Duodenal mucosa (tissue), 2 donors: ENCODE measurements around the gene CLEC16A.

ENCODE experiments used
- H3K27ac ChIP-seq: one replicate; pipeline ENCODE4 v1.7.0; 2013; ENCODE audit warnings: low read depth, low read length
- H3K27me3 ChIP-seq, 2 donors: one replicate each; pipeline ENCODE4 v1.7.0; 2013; ENCODE audit warnings: low read length in 2 of 2, control low read depth in 1 of 2; ENCODE audit not compliant: insufficient read depth in 2 of 2, control insufficient read depth in 1 of 2
- H3K36me3 ChIP-seq, 2 donors: one replicate each; pipeline ENCODE4 v1.7.0; 2013; ENCODE audit warnings: low read length in 2 of 2, control low read depth in 1 of 2; ENCODE audit not compliant: insufficient read depth in 2 of 2, control insufficient read depth in 1 of 2
- H3K4me1 ChIP-seq, 2 donors: one replicate each; pipeline ENCODE4 v1.7.0; 2013; ENCODE audit warnings: low read length in 2 of 2, control low read depth in 1 of 2; ENCODE audit not compliant: insufficient read depth in 2 of 2, control insufficient read depth in 1 of 2
- H3K4me3 ChIP-seq, 2 donors: one replicate each; pipeline ENCODE4 v1.7.0; 2013; ENCODE audit warnings: low read length in 2 of 2, low read depth in 1 of 2
- H3K9ac ChIP-seq, 2 donors: one replicate each; pipeline ENCODE4 v1.7.0; 2013; ENCODE audit warnings: low read length in 2 of 2, low read depth in 1 of 2
- H3K9me3 ChIP-seq, 2 donors: one replicate each; pipeline ENCODE4 v1.7.0; 2013; ENCODE audit warnings: low read length in 2 of 2, control low read depth in 1 of 2; ENCODE audit not compliant: control insufficient read depth in 1 of 2

Gene CLEC16A, protein sequence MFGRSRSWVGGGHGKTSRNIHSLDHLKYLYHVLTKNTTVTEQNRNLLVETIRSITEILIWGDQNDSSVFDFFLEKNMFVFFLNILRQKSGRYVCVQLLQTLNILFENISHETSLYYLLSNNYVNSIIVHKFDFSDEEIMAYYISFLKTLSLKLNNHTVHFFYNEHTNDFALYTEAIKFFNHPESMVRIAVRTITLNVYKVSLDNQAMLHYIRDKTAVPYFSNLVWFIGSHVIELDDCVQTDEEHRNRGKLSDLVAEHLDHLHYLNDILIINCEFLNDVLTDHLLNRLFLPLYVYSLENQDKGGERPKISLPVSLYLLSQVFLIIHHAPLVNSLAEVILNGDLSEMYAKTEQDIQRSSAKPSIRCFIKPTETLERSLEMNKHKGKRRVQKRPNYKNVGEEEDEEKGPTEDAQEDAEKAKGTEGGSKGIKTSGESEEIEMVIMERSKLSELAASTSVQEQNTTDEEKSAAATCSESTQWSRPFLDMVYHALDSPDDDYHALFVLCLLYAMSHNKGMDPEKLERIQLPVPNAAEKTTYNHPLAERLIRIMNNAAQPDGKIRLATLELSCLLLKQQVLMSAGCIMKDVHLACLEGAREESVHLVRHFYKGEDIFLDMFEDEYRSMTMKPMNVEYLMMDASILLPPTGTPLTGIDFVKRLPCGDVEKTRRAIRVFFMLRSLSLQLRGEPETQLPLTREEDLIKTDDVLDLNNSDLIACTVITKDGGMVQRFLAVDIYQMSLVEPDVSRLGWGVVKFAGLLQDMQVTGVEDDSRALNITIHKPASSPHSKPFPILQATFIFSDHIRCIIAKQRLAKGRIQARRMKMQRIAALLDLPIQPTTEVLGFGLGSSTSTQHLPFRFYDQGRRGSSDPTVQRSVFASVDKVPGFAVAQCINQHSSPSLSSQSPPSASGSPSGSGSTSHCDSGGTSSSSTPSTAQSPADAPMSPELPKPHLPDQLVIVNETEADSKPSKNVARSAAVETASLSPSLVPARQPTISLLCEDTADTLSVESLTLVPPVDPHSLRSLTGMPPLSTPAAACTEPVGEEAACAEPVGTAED

DNA sequence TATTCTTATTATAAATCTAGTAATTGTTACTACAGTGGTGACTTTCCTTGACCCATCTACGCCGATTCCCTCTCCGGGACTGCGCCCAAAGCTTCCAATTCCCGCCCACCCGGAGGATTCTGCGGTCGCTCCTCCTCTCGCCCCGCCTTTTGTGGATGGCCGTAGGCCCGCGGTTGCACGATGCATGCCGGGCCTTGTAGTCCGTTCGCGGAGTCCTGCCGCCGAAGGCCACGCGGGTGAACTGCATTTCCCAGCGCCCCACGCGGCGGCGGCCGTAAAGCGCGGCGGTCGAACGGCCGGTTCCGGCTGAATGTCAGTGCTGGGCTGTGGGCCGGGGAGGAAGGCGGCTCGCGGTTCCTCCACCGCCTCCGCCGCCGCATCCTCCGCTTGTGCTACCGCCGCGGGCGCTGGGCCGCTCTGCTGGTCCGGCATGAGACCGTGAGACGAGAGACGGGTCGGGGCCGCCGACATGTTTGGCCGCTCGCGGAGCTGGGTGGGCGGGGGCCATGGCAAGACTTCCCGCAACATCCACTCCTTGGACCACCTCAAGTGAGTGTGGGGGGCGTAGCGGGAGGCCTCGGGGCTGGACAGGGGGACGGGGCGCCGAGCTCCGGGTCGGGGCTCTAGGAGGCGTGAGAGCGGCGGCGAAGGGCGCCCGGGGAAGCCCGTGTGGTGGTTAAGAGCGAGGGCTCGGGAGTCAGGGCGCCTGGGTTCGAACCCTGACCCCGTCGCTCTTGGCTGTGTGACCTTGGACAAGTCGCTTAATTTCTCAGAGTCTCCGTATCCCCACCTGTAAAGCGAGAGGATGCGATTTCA is at the start of gene CLEC16A:
CLEC16A (plus strand) TSS at position 316 of the 816 bp plus-strand sequence; CDS start at position 470, 154 bp downstream.
- Histone ChIP-seq H3K4me1 (peaks cover 46 to 55% of the 10 kb centered on the region in 2 donors), H3K9ac (peak within 1 kb of the TSS; percentile 63 to 72), H3K9me3 (no peaks in the 10 kb centered on the region), H3K36me3 (no peaks in the 10 kb centered on the region), H3K27me3 (no peaks in the 10 kb centered on the region), H3K27ac (peak within 1 kb of the TSS; percentile 33), H3K4me3 (peak within 1 kb of the TSS; percentile 73 to 75)

- peaks cover 18 to 22% of the 10 kb centered on the region in 2 donors for H3K4me1 ChIP-seq
- H3K36me3 ChIP-seq, result peaks cover 19 to 22% of the 10 kb centered on the region in 2 donors
- no peak overlapping the region for H3K4me3 ChIP-seq
Observed at GRCh38 chr16:10895053-10895946, 49.1 kb upstream of the CLEC16A start.

DNA sequence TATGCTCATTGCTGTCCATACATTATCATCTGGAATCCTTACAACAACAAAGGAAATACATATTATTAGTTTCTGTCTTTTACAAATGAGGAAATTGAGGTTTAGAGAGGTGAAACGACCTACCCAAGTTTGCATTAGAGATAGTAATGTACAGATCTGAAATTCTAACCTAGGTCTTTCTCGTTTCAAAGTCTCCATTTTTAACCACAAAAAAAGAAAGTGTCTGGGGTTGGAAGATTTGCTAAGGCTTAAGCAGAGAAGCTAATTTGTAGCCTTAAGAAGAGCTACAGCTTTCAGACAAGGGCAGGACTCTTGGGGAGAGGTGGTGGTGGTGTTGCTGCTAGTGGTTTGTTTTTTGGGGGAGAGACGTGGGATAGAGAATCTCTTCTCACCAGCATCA is 48.2 kb upstream of the CLEC16A start:
- Histone ChIP-seq H3K27me3 (no peaks in the 10 kb centered on the region), H3K27ac (no peak overlapping the region), H3K36me3 (peaks cover 24 to 30% of the 10 kb centered on the region in 2 donors), H3K9me3 (no peaks in the 10 kb centered on the region), H3K4me3 (no peak overlapping the region), H3K4me1 (peaks cover 13 to 15% of the 10 kb centered on the region in 2 donors), H3K9ac (no peak overlapping the region)

More at GRCh38 chr16:10895053-10895946, 49.1 kb upstream of the CLEC16A start:
- H3K9me3 ChIP-seq, result no peaks in the 10 kb centered on the region
- no peak overlapping the region for H3K27ac ChIP-seq
- H3K9ac ChIP-seq, result no peak overlapping the region
- no peaks in the 10 kb centered on the region for H3K27me3 ChIP-seq

DNA sequence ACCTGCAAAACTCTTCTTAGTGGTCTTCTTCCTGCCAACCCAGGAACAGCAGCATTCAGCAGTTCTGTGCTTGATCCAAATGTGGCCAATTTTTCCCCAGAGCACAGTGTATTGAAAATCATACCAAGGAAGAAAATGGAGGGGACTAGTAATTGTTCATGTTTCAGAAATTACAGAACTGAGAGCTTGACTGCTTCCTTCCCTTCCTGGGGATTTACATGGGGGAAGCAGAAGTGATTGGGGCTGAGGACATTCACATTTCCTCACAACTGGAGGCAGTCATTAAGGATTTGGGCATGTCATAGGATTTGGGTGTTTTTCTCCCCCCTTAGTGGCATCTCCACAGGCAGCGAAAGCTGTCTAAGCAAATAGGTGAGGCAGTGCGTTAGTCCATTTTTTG is 47.6 kb upstream of the CLEC16A start:
- Histone ChIP-seq H3K36me3 (peaks cover 30 to 36% of the 10 kb centered on the region in 2 donors), H3K4me3 (no peak overlapping the region), H3K27ac (no peak overlapping the region), H3K4me1 (peaks cover 9 to 12% of the 10 kb centered on the region in 2 donors), H3K9me3 (no peaks in the 10 kb centered on the region), H3K9ac (no peak overlapping the region), H3K27me3 (no peaks in the 10 kb centered on the region)

GRCh38 chr16:10897134-10897533 is 47.2 kb upstream of the CLEC16A start:
- H3K4me1 ChIP-seq, result peaks cover 5 to 8% of the 10 kb centered on the region in 2 donors
- H3K36me3 ChIP-seq, result peaks cover 34 to 40% of the 10 kb centered on the region in 2 donors

GRCh38 chr16:10902999-10903398 is 41.4 kb upstream of the CLEC16A start:
- Histone ChIP-seq H3K9ac (no peak overlapping the region), H3K9me3 (peaks cover 4 to 6% of the 10 kb centered on the region in 2 donors), H3K36me3 (peaks cover 55 to 77% of the 10 kb centered on the region in 2 donors), H3K4me1 (no peaks in the 10 kb centered on the region), H3K27ac (no peak overlapping the region), H3K27me3 (no peaks in the 10 kb centered on the region), H3K4me3 (no peak overlapping the region)

More at GRCh38 chr16:10897134-10897533, 47.2 kb upstream of the CLEC16A start:
- no peak overlapping the region for H3K9ac ChIP-seq
- H3K9me3 ChIP-seq, result no peaks in the 10 kb centered on the region
- H3K27me3 ChIP-seq, result no peaks in the 10 kb centered on the region
- no peak overlapping the region for H3K27ac ChIP-seq
- no peak overlapping the region for H3K4me3 ChIP-seq

DNA sequence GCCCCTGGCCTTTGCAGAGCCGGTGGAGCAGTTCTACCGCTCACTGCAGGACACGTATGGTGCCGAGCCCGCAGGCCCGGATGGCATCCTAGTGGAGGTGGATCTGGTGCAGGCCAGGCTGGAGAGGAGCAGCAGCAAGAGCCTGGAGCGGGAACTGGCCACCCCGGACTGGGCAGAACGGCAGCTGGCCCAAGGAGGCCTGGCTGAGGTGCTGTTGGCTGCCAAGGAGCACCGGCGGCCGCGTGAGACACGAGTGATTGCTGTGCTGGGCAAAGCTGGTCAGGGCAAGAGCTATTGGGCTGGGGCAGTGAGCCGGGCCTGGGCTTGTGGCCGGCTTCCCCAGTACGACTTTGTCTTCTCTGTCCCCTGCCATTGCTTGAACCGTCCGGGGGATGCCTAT is 37.9 kb upstream of the CLEC16A start:
- peaks cover 4 to 6% of the 10 kb centered on the region in 2 donors for H3K9me3 ChIP-seq
- H3K4me3 ChIP-seq, result no peak overlapping the region
- peaks cover 53 to 77% of the 10 kb centered on the region in 2 donors for H3K36me3 ChIP-seq
- H3K9ac ChIP-seq, result no peak overlapping the region
- H3K27ac ChIP-seq, result no peak overlapping the region
- no peaks in the 10 kb centered on the region for H3K27me3 ChIP-seq
- no peaks in the 10 kb centered on the region for H3K4me1 ChIP-seq

DNA sequence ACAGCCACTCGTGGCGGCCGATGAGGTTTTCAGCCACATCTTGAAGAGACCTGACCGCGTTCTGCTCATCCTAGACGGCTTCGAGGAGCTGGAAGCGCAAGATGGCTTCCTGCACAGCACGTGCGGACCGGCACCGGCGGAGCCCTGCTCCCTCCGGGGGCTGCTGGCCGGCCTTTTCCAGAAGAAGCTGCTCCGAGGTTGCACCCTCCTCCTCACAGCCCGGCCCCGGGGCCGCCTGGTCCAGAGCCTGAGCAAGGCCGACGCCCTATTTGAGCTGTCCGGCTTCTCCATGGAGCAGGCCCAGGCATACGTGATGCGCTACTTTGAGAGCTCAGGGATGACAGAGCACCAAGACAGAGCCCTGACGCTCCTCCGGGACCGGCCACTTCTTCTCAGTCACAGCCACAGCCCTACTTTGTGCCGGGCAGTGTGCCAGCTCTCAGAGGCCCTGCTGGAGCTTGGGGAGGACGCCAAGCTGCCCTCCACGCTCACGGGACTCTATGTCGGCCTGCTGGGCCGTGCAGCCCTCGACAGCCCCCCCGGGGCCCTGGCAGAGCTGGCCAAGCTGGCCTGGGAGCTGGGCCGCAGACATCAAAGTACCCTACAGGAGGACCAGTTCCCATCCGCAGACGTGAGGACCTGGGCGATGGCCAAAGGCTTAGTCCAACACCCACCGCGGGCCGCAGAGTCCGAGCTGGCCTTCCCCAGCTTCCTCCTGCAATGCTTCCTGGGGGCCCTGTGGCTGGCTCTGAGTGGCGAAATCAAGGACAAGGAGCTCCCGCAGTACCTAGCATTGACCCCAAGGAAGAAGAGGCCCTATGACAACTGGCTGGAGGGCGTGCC is 37.2 kb upstream of the CLEC16A start:
- Histone ChIP-seq H3K9ac (no peak overlapping the region), H3K36me3 (peaks cover 47 to 70% of the 10 kb centered on the region in 2 donors), H3K4me1 (no peaks in the 10 kb centered on the region), H3K4me3 (no peak overlapping the region), H3K9me3 (peaks cover 4 to 6% of the 10 kb centered on the region in 2 donors), H3K27me3 (no peaks in the 10 kb centered on the region), H3K27ac (no peak overlapping the region)
